ES-I3 (cell line): ENCODE measurements around the gene PROS1.
"Not testable (repeated sequence)": the region's sequence is repeated elsewhere in the genome, so short reads cannot be mapped to it uniquely, and the experiment has no call there.

Source experiments
- H3K36me3 ChIP-seq: 2 replicates; pipeline ENCODE4 v1.6.1; 2013; ENCODE audit warnings: mild to moderate bottlenecking, low read length, control low read depth, moderate library complexity; ENCODE audit not compliant: insufficient read depth
- H3K4me1 ChIP-seq: 2 replicates; pipeline ENCODE4 v1.6.1; 2013; ENCODE audit warnings: mild to moderate bottlenecking, control low read depth, low read length; ENCODE audit not compliant: insufficient read depth
- H3K9ac ChIP-seq: 2 replicates; pipeline ENCODE4 v1.6.1; 2013; ENCODE audit warnings: low read depth, mild to moderate bottlenecking, low read length, moderate library complexity
- H3K9me3 ChIP-seq: 2 replicates; pipeline ENCODE4 v1.6.1; 2013; ENCODE audit warnings: mild to moderate bottlenecking, low read length, moderate library complexity; ENCODE audit not compliant: control insufficient read depth, insufficient read depth

The PROS1 gene

GRCh38 chr3:93877427-93877826 is 96.3 kb downstream of the PROS1 start:
- not testable (repeated sequence) for H3K9me3 ChIP-seq, H3K9ac ChIP-seq, H3K36me3 ChIP-seq
- peaks cover 12% of the 10 kb centered on the region; the same call in 1 of the 2 replicates for H3K4me1 ChIP-seq

DNA sequence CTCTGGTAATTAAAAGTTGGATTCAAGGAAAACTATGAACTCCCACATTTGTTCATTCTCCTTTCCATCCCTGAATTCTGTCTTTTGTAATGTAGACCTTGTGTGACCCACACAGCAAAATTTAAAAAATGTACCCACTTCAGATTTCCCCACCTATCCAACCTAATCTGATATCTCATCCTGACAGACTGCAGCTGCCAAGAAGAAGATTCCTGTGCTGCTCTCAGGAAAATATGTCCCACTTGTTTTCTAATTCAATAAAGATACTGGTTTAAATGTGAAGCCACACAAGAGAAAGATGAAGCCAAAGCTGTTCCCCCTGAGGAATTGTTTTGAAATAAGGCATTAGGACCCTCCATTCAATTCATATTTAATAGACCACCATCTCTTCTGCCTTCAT is 100.3 kb downstream of the PROS1 start:
- not testable (repeated sequence) for H3K36me3 ChIP-seq, H3K9me3 ChIP-seq, H3K4me1 ChIP-seq, H3K9ac ChIP-seq

GRCh38 chr3:93867425-93867824 is 106.3 kb downstream of the PROS1 start:
- H3K36me3 ChIP-seq, result no peaks in the 10 kb centered on the region
- no peak overlapping the region for H3K9ac ChIP-seq
- no peaks in the 10 kb centered on the region for H3K9me3 ChIP-seq
- H3K4me1 ChIP-seq, result no peaks in the 10 kb centered on the region

GRCh38 chr3:93861017-93861416 is 112.7 kb downstream of the PROS1 start:
- Histone ChIP-seq H3K36me3 (no peaks in the 10 kb centered on the region), H3K9me3 (no peaks in the 10 kb centered on the region; the same call in 1 of the 2 replicates), H3K9ac (no peak overlapping the region), H3K4me1 (no peaks in the 10 kb centered on the region)

DNA sequence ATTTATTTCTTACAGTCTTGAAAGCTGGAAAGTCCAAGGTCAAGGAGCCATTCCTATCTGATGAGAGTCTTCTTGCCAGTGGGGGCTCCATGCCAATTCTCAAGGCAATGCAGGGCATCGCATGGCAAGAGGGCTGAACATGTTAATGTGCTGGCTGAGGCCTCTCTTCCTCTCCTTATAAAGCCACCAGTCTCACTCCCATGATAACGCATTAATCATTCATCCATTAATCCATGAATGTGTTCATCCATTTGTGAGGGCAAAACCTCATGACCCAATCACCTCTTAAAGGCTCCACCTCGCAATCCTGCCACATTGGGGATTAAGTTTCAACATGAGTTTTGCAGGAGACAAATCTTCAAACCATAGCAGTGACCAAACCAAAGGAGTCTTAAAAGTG is 118.3 kb downstream of the PROS1 start:
- Histone ChIP-seq H3K36me3 (no peaks in the 10 kb centered on the region), H3K9ac (no peak overlapping the region), H3K4me1 (no peaks in the 10 kb centered on the region), H3K9me3 (no peaks in the 10 kb centered on the region; the same call in 1 of the 2 replicates)

DNA sequence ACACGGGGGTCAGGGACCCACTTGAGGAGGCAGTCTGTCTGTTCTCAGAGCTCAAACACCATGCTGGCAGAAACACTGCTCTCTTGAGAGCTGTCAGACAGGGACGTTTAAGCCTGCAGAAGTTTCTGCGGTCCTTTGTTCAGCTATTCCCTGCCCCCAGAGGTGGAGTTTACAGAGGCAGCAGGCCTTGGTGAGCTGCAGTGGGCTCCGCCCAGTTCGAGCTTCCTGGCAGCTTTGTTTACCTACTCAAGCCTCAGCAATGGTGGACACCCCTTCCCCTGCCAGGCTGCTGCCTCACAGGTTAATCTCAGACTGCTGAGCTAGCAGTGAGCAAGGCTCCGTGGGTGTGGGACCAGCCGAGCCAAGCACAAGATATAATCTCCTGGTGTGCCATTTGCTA is 121.5 kb downstream of the PROS1 start:
- H3K9me3 ChIP-seq, H3K4me1 ChIP-seq, H3K36me3 ChIP-seq, H3K9ac ChIP-seq: not testable (repeated sequence)

DNA sequence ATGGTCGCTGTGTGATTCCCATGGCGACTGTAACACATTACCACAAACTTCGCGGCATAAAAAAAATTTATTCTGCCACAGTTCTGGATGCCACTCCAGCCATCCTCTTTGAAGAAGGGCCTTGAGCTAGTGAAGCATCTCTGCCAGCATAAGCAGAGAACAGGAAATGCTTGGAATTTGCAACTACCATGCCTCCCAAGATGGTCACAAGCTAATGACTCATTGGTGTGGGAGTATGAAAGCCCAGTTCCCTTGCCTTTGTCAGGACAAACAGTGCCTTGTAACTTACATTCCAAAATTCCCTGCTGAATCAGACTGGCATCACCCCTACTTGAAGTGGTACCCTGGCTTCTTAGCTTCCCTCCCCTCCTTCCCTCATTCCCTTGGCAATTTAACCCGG is 129.7 kb downstream of the PROS1 start:
- H3K36me3 ChIP-seq, result no peaks in the 10 kb centered on the region
- peaks cover 3% of the 10 kb centered on the region; the same call in 1 of the 2 replicates for H3K4me1 ChIP-seq
- H3K9ac ChIP-seq, result no peak overlapping the region
- no peaks in the 10 kb centered on the region for H3K9me3 ChIP-seq

DNA sequence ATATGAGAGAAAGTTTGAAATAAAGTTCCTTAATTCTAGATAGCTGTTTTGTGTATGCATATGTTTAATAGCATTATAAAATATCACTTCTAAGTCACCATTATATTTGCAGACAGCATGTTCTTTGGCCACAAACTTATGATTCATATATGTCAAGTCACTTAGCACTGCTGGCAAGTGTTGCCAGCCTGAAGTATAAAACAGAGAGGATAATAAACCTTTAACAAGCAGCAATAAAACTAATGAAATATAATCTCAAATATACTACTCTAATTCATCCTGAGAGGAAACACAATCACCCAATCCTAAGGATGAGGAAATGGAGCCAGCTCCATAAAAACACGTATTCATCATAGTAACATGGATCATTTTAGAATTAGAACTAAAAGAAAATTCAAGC is 134.5 kb downstream of the PROS1 start:
- not testable (repeated sequence) for H3K9ac ChIP-seq, H3K4me1 ChIP-seq, H3K36me3 ChIP-seq, H3K9me3 ChIP-seq
